Uterus (tissue), 4 donors: ENCODE measurements around the gene TMEM178B. TPM values are rescaled to one million over a fixed set of nuclear protein-coding genes. Genes with fewer than 3 reads are reported as not detected.

Experiments used
- DNase-seq, 2 donors: peaks; one replicate each; pipeline ENCODE4 v3.0.0-alpha.2; 2019 to 2020
- H3K27ac ChIP-seq, 2 donors: fragments of 200-600 bp; sonication (generic); 1 replicate in 1 of 2; 2 replicates in 1 of 2; pipeline ENCODE4 v1.5.1; 2016 to 2018
- H3K27me3 ChIP-seq, 2 donors: fragments of 200-600 bp; sonication (generic); one replicate each; pipeline ENCODE4 v1.5.1; 2018 to 2019; ENCODE audit warnings: control low read depth in 1 of 2
- H3K36me3 ChIP-seq, 2 donors: fragments of 200-600 bp; sonication (generic); one replicate each; pipeline ENCODE4 v1.5.1; 2019; ENCODE audit warnings: control low read depth in 1 of 2
- H3K4me1 ChIP-seq, 2 donors: fragments of 200-600 bp; sonication (generic); one replicate each; pipeline ENCODE4 v1.5.1; 2018 to 2019; ENCODE audit warnings: control low read depth in 1 of 2
- H3K4me3 ChIP-seq, 2 donors: fragments of 200-600 bp; sonication (generic); 1 replicate in 1 of 2; 2 replicates in 1 of 2; pipeline ENCODE4 v1.5.1; 2018 to 2019; ENCODE audit warnings: mild to moderate bottlenecking in 1 of 2
- H3K9me3 ChIP-seq, 2 donors: fragments of 200-600 bp; sonication (generic); one replicate each; pipeline ENCODE4 v1.5.1; 2019; ENCODE audit warnings: control low read depth in 1 of 2
- POLR2A ChIP-seq, 2 donors: fragments of 450-650 bp; IDR thresholded peaks; one replicate each; pipeline ENCODE4 v1.6.1; 2016; ENCODE audit warnings: antibody characterized with exemption in 2 of 2, mild to moderate bottlenecking in 1 of 2, moderate library complexity in 1 of 2
- intact Hi-C: fragments of 100-400 bp; cut with DNase I; formaldehyde crosslinking; loops from one replicate; pipeline ENCODE4 v1.15.1; 2023; ENCODE audit warnings: low total_unique reads
- total RNA-seq, 4 donors: library from RNA; depleted of rRNA in 3 of 4; stranded (reverse); fragments of >200 nt in 3 of 4; gene quantifications; one replicate each; pipeline versions ENCODE4 v1.1.0 to v1.2.4, GENCODE V29; 2014 to 2023
- TF ChIP-seq, protein P1 (sequence below), 4 experiments: fragments of 200-600 bp in 2 of 4; fragments of 450-650 bp in 2 of 4; sonication (generic) in 2 of 4; IDR thresholded peaks; one replicate each; pipeline ENCODE4 v1.5.1; 2016 to 2019; ENCODE audit warnings: antibody characterized with exemption in 4 of 4, mild to moderate bottlenecking in 2 of 4, moderate library complexity in 1 of 4
- donor health status: DM: yes; HTN: yes; CAD: no.

TMEM178B gene
- total RNA-seq, 4 donors from 2014 or later = 0.76 to 3.0 TPM; not detected in 2

DNA sequence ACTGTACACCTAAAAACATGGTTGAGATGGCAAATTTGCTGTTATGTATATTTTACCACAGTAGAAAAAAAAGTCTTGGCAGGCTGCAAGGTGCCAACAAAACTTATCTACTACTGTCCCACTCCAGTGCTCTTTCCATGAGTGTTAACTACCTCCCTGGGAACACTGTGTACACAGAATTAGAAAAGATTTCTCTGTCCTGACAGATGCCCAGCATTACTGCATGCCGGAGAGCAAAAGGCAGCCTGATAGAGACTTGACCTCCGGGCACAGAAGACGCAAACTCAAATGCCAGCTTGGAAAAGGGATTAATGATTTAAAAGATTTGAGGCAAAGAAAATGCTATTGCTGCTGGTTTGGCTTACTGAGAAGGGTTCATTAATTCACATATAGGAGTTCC, 228.8 kb downstream of the TMEM178B start:
- TF ChIP-seq, protein P1, sequence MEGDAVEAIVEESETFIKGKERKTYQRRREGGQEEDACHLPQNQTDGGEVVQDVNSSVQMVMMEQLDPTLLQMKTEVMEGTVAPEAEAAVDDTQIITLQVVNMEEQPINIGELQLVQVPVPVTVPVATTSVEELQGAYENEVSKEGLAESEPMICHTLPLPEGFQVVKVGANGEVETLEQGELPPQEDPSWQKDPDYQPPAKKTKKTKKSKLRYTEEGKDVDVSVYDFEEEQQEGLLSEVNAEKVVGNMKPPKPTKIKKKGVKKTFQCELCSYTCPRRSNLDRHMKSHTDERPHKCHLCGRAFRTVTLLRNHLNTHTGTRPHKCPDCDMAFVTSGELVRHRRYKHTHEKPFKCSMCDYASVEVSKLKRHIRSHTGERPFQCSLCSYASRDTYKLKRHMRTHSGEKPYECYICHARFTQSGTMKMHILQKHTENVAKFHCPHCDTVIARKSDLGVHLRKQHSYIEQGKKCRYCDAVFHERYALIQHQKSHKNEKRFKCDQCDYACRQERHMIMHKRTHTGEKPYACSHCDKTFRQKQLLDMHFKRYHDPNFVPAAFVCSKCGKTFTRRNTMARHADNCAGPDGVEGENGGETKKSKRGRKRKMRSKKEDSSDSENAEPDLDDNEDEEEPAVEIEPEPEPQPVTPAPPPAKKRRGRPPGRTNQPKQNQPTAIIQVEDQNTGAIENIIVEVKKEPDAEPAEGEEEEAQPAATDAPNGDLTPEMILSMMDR (IDR thresholded peaks at IDR 0.05) = no peak
- TF ChIP-seq POLR2A (IDR thresholded peaks at IDR 0.05) = no peak
- H3K27ac ChIP-seq = no peak overlapping the region
- no peaks in the 10 kb centered on the region for H3K4me1 ChIP-seq
- intact Hi-C loops = no loop called here
- DNase-seq = no peak
- H3K27me3 ChIP-seq = no peaks in the 10 kb centered on the region
- no peaks in the 10 kb centered on the region for H3K36me3 ChIP-seq
- H3K4me3 ChIP-seq = no peak overlapping the region
- no peaks in the 10 kb centered on the region for H3K9me3 ChIP-seq

DNA sequence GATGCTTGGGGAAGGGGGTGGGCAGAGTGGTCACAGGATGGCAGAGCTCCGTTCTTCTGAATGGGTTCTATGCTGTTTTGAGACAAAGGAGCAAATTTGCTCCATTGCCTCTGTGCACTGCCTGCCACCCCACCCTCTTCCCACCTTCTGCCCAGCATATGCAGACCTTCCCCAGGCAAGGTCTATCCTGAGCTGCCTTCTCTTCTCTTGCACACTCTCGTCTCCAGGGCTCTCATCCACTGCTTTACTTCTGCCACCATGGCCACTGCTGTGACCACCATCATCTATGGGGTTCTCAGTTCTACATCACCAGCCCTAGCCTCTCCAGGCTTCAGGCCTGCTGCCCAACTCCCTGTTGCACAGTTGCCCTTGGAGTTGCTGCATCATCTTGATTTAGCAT, 230.4 kb downstream of the TMEM178B start:
- intact Hi-C loops = no loop called here
- Histone ChIP-seq H3K9me3 (no peaks in the 10 kb centered on the region), H3K36me3 (no peaks in the 10 kb centered on the region), H3K4me1 (no peaks in the 10 kb centered on the region), H3K4me3 (no peak overlapping the region), H3K27ac (no peak overlapping the region), H3K27me3 (no peaks in the 10 kb centered on the region)
- DNase-seq = no peak
- TF ChIP-seq POLR2A (IDR thresholded peaks at IDR 0.05) = no peak
- TF ChIP-seq, protein P1 (IDR thresholded peaks at IDR 0.05) = no peak

DNA sequence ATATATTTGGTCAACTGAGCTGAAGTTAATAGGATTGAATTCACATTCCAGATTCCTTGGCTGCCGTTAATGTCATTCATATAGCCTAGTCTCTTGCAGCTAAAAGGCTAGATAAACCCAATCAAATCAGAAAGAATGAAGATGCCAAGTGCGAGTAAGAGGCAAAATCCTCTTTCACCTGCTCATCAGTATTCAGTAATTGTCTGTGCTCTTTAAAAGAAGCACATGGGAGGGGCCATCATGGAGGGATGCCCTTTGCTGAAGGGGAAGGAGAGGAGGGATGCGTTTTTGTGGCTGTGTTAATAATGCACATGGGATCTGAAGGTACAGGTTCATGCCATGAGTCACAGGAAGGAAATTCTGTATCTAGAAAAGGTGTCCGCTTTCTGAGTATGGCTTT, 232.2 kb downstream of the TMEM178B start:
- no peaks in the 10 kb centered on the region for H3K36me3 ChIP-seq
- TF ChIP-seq, protein P1 (IDR thresholded peaks at IDR 0.05) = no peak
- no peak for TF ChIP-seq POLR2A (IDR thresholded peaks at IDR 0.05)
- DNase-seq = no peak
- no peak overlapping the region for H3K4me3 ChIP-seq
- no peaks in the 10 kb centered on the region for H3K4me1 ChIP-seq
- no peaks in the 10 kb centered on the region for H3K9me3 ChIP-seq
- no peak overlapping the region for H3K27ac ChIP-seq
- H3K27me3 ChIP-seq = no peaks in the 10 kb centered on the region
- intact Hi-C loops = no loop called here

DNA sequence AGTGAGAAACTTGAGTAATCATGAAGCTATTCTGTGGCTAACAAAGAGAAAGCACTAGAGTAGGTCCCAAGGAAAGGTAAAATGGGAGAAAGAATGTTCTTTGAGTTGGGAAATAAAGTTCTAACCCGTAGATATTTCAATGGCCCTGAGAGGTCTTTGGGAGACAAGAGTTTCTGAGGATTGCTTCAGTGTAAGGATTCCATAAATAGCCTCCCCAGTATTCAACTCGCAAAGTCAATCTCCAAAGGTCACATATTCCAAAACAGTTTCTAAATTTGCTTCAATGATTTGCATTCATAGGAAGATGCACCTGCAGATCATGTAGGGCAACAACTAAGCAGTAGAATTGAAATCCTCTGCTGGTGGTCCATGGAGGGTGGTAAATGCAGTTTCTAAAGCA, 238.5 kb downstream of the TMEM178B start:
- Histone ChIP-seq H3K9me3 (no peaks in the 10 kb centered on the region), H3K4me3 (no peak overlapping the region), H3K27me3 (no peaks in the 10 kb centered on the region), H3K4me1 (no peaks in the 10 kb centered on the region), H3K27ac (no peak overlapping the region), H3K36me3 (no peaks in the 10 kb centered on the region)
- intact Hi-C loops = no loop called here
- no peak for TF ChIP-seq POLR2A (IDR thresholded peaks at IDR 0.05)
- TF ChIP-seq, protein P1 (IDR thresholded peaks at IDR 0.05) = no peak
- DNase-seq = no peak

DNA sequence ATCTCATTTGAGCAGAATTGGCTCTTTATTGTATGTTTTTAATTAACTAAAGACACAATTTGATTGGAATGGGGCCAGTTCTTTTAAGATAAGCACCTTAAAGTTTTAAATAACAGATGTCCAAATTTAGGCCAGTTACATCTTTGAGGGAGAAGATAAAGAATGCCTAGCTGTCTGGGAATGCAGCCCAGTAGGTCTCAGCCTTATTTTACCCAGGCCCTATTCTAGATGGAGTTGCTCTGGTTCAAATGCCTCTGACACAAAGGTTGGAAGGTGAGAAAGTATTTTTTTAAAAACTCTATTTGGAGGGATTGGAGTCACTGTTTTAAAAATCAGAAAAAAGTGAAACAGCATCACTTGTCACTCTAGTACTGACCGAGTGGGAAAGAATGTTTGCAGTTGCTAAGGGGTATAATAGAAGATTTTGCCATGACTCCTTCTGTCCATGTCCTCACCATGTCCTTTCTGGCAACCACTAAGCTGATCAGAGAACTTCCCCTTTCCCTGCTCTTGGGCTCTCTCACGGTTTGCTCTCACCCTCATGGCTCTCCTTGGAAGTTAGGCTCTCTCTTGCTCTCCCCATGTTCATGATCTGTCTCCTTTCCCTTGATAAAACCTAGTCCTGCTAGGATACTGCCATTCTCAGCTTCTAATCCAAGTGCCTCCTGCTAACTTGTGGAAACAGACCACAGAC, 239.1 kb downstream of the TMEM178B start:
- TF ChIP-seq, protein P1 (IDR thresholded peaks at IDR 0.05) = no peak
- TF ChIP-seq POLR2A (IDR thresholded peaks at IDR 0.05) = no peak

More for the DNA sequence above, 239.1 kb downstream of the TMEM178B start:
- no peaks in the 10 kb centered on the region for H3K27me3 ChIP-seq
- H3K9me3 ChIP-seq = no peaks in the 10 kb centered on the region
- H3K36me3 ChIP-seq = no peaks in the 10 kb centered on the region
- no peak for DNase-seq
- no peaks in the 10 kb centered on the region for H3K4me1 ChIP-seq
- intact Hi-C loops = no loop called here
- H3K4me3 ChIP-seq = no peak overlapping the region
- no peak overlapping the region for H3K27ac ChIP-seq
